ENCODE data around the gene PLD1.

Gene PLD1

GRCh38 chr3:171846597-171846996, 36.3 kb upstream of the PLD1 start (continued):
- TF ChIP-seq ZNF362 (tag by site-specific recombination; IDR thresholded peaks at IDR 0.05) (no peak), ZNF16 (tag by site-specific recombination; IDR thresholded peaks at IDR 0.05; ENCODE audit: low read depth) (no peak), ZNF174 (tag by site-specific recombination; IDR thresholded peaks at IDR 0.05) (no peak)

GRCh38 chr3:171845481-171846284, 35.4 kb upstream of the PLD1 start:
- H3K9me3 ChIP-seq (ENCODE audit: control insufficient read depth, insufficient read depth, low read depth, low read length) = no peaks in the 10 kb centered on the region
- H3K36me3 ChIP-seq (ENCODE audit: control insufficient read depth in 2 of 2, insufficient read depth in 1 of 2, low read length in 2 of 2) = no peaks in the 10 kb centered on the region
- H3K27ac ChIP-seq (ENCODE audit: extremely low read depth, low read depth, low read length) = no peak overlapping the region
- no peaks in the 10 kb centered on the region for H3K4me1 ChIP-seq (ENCODE audit: control insufficient read depth, insufficient read depth, low read length)
- TF ChIP-seq ZNF692 (tag by site-specific recombination; IDR thresholded peaks at IDR 0.05) (no peak), ZNF623 (tag by site-specific recombination; IDR thresholded peaks at IDR 0.05) (peak; percentile 91), PRDM10 (tag by site-specific recombination; IDR thresholded peaks at IDR 0.05) (no peak), ZNF555 (tag by site-specific recombination; conservative IDR thresholded peaks at IDR 0.05) (no peak)
- H3K4me3 ChIP-seq (ENCODE audit: low read depth, low read length) = no peak overlapping the region
- POLR2A ChIA-PET = no interaction called here
- CTCF ChIA-PET = interaction anchor here (0.5 kb wide), 1 partner anchor 478 kb away, joined by 3 read pairs; no protein-coding TSS in a partner anchor

GRCh38 chr3:171844873-171845272, 34.6 kb upstream of the PLD1 start:
- H3K36me3 ChIP-seq (ENCODE audit: control insufficient read depth in 2 of 2, insufficient read depth in 1 of 2, low read length in 2 of 2) = no peaks in the 10 kb centered on the region
- H3K9me3 ChIP-seq (ENCODE audit: control insufficient read depth, insufficient read depth, low read depth, low read length) = no peaks in the 10 kb centered on the region
- no peak for TF ChIP-seq EGR2 (tag by site-specific recombination; IDR thresholded peaks at IDR 0.05; ENCODE audit: low read depth)
- no peak for TF ChIP-seq PRDM2 (tag by site-specific recombination; IDR thresholded peaks at IDR 0.05; ENCODE audit: borderline replicate concordance)
- TF ChIP-seq ZNF416 (tag by site-specific recombination; IDR thresholded peaks at IDR 0.05) = no peak
- TF ChIP-seq ZNF560 (tag by site-specific recombination; IDR thresholded peaks at IDR 0.05; ENCODE audit: borderline replicate concordance) = no peak
- H3K4me1 ChIP-seq (ENCODE audit: control insufficient read depth, insufficient read depth, low read length) = no peaks in the 10 kb centered on the region
- H3K27ac ChIP-seq (ENCODE audit: extremely low read depth, low read depth, low read length) = no peak overlapping the region
- no peak overlapping the region for H3K4me3 ChIP-seq (ENCODE audit: low read depth, low read length)
- ChIA-PET CTCF (interaction anchor here (0.5 to 0.6 kb wide), 2 partner anchors 183 to 477 kb away, joined by 3 read pairs; no protein-coding TSS in a partner anchor), POLR2A (no interaction called here)

All from HEK293 (cell line).